HL-60 (cell line): ENCODE data around the gene ECI1.

Experiments
- DNase-seq, 2 experiments: peaks; one replicate each; pipeline ENCODE4 v3.0.0-alpha.2; 2010 to 2020; ENCODE audit warnings: low read depth in 1 of 2, low spot score in 1 of 2
- H3K27ac ChIP-seq: fragments of 250-450 bp; sonication (Bioruptor Pico); replicated peaks from 2 replicates; pipeline ENCODE4 v1.5.1; 2020; ENCODE audit warnings: mild to moderate bottlenecking, moderate library complexity
- H3K27me3 ChIP-seq: fragments of 250-450 bp; sonication (Bioruptor Pico); 2 replicates; pipeline ENCODE4 v1.5.1; 2021; ENCODE audit warnings: mild to moderate bottlenecking, moderate library complexity; ENCODE audit not compliant: insufficient read depth, poor library complexity, severe bottlenecking
- H3K4me3 ChIP-seq: replicated peaks from 2 replicates; pipeline ENCODE4 v1.5.1; 2011; ENCODE audit warnings: mild to moderate bottlenecking, control low read depth, low read length; ENCODE audit not compliant: insufficient read depth
- GABPA ChIP-seq: IDR thresholded peaks from 2 replicates; pipeline ENCODE4 v1.6.1; 2012; ENCODE audit warnings: low read depth
- POLR2AphosphoS5 ChIP-seq: IDR thresholded peaks from 2 replicates; pipeline ENCODE4 v1.6.1; 2012; ENCODE audit warnings: low read depth
- SPI1 ChIP-seq: IDR thresholded peaks from 2 replicates; pipeline ENCODE4 v1.6.1; 2012; ENCODE audit warnings: low read depth, mild to moderate bottlenecking, borderline replicate concordance
- TF ChIP-seq, protein P1 (sequence below): IDR thresholded peaks from 2 replicates; pipeline ENCODE4 v1.6.1; 2012; ENCODE audit warnings: low read depth; ENCODE audit not compliant: insufficient replicate concordance
- TF ChIP-seq, protein P2 (sequence below): IDR thresholded peaks from one replicate; pipeline ENCODE4 v1.5.1; 2011; ENCODE audit warnings: low read length, control low read depth, inconsistent platforms; ENCODE audit not compliant: insufficient read depth

The ECI1 gene

DNA sequence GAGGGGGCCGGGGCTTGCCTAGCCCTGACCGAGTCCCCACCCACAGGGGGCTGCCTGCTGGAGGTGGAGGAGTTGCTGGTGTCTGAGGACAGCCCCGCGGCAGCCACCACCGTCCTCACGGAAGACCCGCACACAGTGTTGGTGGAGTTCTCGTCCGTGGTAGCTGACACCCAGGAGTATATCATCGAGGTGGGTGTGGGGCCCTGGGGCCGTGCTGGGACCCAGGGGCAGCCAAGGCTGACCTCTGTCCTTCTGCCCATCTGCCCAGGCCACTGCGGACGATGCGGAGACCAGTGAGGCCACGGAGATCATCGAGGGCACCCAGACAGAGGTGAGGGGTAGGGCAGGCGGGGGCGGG is 16.6 kb downstream of the ECI1 start:
- H3K27me3 ChIP-seq: no peaks in the 10 kb centered on the region
- H3K27ac ChIP-seq: no peak overlapping the region
- TF ChIP-seq POLR2AphosphoS5 (no peak), SPI1 (no peak), GABPA (no peak)
- TF ChIP-seq, protein P1, sequence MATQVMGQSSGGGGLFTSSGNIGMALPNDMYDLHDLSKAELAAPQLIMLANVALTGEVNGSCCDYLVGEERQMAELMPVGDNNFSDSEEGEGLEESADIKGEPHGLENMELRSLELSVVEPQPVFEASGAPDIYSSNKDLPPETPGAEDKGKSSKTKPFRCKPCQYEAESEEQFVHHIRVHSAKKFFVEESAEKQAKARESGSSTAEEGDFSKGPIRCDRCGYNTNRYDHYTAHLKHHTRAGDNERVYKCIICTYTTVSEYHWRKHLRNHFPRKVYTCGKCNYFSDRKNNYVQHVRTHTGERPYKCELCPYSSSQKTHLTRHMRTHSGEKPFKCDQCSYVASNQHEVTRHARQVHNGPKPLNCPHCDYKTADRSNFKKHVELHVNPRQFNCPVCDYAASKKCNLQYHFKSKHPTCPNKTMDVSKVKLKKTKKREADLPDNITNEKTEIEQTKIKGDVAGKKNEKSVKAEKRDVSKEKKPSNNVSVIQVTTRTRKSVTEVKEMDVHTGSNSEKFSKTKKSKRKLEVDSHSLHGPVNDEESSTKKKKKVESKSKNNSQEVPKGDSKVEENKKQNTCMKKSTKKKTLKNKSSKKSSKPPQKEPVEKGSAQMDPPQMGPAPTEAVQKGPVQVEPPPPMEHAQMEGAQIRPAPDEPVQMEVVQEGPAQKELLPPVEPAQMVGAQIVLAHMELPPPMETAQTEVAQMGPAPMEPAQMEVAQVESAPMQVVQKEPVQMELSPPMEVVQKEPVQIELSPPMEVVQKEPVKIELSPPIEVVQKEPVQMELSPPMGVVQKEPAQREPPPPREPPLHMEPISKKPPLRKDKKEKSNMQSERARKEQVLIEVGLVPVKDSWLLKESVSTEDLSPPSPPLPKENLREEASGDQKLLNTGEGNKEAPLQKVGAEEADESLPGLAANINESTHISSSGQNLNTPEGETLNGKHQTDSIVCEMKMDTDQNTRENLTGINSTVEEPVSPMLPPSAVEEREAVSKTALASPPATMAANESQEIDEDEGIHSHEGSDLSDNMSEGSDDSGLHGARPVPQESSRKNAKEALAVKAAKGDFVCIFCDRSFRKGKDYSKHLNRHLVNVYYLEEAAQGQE: no peak
- TF ChIP-seq, protein P2, sequence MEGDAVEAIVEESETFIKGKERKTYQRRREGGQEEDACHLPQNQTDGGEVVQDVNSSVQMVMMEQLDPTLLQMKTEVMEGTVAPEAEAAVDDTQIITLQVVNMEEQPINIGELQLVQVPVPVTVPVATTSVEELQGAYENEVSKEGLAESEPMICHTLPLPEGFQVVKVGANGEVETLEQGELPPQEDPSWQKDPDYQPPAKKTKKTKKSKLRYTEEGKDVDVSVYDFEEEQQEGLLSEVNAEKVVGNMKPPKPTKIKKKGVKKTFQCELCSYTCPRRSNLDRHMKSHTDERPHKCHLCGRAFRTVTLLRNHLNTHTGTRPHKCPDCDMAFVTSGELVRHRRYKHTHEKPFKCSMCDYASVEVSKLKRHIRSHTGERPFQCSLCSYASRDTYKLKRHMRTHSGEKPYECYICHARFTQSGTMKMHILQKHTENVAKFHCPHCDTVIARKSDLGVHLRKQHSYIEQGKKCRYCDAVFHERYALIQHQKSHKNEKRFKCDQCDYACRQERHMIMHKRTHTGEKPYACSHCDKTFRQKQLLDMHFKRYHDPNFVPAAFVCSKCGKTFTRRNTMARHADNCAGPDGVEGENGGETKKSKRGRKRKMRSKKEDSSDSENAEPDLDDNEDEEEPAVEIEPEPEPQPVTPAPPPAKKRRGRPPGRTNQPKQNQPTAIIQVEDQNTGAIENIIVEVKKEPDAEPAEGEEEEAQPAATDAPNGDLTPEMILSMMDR: no peak
- DNase-seq: no peak
- no peak overlapping the region for H3K4me3 ChIP-seq

DNA sequence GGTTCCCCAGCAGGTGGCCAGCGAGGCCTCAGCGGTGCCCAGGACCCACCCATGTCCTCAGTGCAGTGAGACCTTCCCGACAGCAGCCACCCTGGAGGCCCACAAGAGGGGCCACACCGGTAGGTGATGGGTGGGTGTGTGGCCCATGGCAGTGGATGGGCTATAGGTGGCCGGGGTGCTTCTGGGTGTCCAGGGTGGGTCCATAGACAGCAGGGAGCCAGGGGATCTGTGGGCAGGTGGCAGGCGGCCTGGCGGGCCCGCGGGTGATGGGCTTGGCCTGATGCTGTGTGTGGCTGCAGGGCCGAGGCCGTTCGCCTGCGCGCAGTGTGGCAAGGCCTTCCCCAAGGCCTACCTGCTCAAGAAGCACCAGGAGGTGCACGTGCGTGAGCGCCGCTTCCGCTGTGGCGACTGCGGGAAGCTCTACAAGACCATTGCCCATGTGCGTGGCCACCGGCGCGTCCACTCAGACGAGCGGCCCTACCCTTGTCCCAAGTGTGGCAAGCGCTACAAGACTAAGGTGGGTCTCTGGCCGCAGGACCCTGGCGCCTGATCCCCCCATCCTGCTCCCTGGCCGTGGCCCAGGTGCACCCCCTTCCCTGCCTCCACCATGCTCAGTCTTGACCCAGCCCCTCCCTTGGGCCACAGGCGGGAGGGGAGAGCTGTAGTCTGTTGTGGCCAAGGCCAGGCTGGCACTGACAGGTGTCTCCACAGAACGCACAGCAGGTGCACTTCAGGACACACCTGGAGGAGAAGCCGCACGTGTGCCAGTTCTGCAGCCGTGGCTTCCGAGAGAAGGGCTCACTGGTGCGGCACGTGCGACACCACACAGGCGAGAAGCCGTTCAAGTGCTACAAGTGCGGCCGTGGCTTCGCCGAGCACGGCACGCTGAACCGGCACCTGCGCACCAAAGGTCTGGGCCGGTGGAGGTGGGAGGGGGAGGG is 17.2 kb downstream of the ECI1 start:
- Histone ChIP-seq H3K27ac (no peak overlapping the region), H3K27me3 (no peaks in the 10 kb centered on the region), H3K4me3 (no peak overlapping the region)
- TF ChIP-seq, protein P2: no peak
- TF ChIP-seq SPI1 (no peak), POLR2AphosphoS5 (no peak), GABPA (no peak)
- TF ChIP-seq, protein P1: no peak
- DNase-seq: no peak

DNA sequence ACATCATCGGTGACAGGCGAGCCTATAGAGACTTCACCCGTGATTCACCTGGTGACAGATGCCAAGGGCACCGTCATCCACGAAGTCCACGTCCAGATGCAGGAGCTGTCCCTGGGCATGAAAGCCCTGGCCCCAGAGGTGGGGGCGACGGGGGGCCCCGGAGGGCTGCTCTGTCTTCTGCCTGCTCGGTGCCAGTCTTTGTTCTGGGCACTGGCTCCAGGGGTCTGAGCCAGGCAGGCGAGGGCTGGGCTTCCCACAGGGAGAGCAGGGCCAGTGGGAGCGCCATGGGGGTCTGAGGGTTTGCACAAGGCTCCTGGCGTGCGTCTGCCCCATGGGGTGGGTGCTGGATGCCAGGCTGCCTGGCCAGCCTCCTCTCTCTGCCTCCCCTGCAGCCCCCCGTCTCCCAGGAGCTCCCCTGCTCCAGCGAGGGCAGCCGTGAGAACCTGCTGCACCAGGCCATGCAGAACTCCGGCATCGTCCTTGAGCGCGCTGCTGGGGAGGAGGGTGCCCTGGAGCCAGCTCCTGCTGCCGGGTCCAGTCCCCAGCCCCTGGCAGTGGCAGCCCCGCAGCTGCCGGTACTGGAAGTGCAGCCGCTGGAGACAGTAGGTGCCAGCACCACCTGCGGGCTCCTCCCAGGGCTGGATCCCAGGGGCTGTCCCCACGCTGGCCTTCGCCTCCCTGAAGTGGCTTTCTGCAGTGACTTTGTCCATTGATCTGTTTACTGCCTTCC is 18.2 kb downstream of the ECI1 start:
- no peak for DNase-seq
- TF ChIP-seq SPI1: no peak
- no peak for TF ChIP-seq GABPA
- TF ChIP-seq, protein P1: no peak
- TF ChIP-seq, protein P2: no peak
- no peak for TF ChIP-seq POLR2AphosphoS5
- no peak overlapping the region for H3K27ac ChIP-seq
- no peak overlapping the region for H3K4me3 ChIP-seq
- no peaks in the 10 kb centered on the region for H3K27me3 ChIP-seq
